ENCODE results near the gene TECTB. TPM values are rescaled to one million over a fixed set of nuclear protein-coding genes. Genes with fewer than 3 reads are reported as not detected.

TECTB gene
- total and polyA plus RNA-seq, 2 donors (not counting 1 experiment from before 2014, with no cell fraction given): not detected

GRCh38 chr10:112307358-112308124 is 24.3 kb downstream of the TECTB start:
- Histone ChIP-seq H3K9ac (ENCODE audit: insufficient read depth, low read length) (no peak overlapping the region), H3K27ac (ENCODE audit: insufficient read depth, low read length) (no peak overlapping the region), H3K9me3 (ENCODE audit: control insufficient read depth, insufficient read depth, low read depth, low read length) (no peaks in the 10 kb centered on the region), H4K20me1 (ENCODE audit: control insufficient read depth, extremely low read depth, insufficient read depth, low read length) (no peaks in the 10 kb centered on the region), H3K4me3 (replicated peaks in 1 of 4; ENCODE audit: control extremely low read depth in 1 of 4, insufficient read depth in 1 of 4, low read depth in 3 of 4, low read length in 4 of 4) (no peak overlapping the region), H3K79me2 (ENCODE audit: control insufficient read depth, insufficient read depth, low read length) (no peaks in the 10 kb centered on the region), H2AFZ (ENCODE audit: low read length) (no peak overlapping the region), H3K27me3 (ENCODE audit: control insufficient read depth, insufficient read depth, low read length) (no peaks in the 10 kb centered on the region), H3K4me2 (ENCODE audit: extremely low read depth, insufficient read depth, low read length) (no peak overlapping the region), H3K36me3 (ENCODE audit: control insufficient read depth, insufficient read depth, low read length) (no peaks in the 10 kb centered on the region), H3K4me1 (ENCODE audit: control insufficient read depth, extremely low read depth, insufficient read depth, low read length) (no peaks in the 10 kb centered on the region)
- TF ChIP-seq CTCF (conservative IDR thresholded peaks at IDR 0.05 in 1 of 2, IDR thresholded peaks at IDR 0.05 in 1 of 2; ENCODE audit: low read depth in 1 of 2, low read length in 2 of 2) (peak; percentile 71 to 88), EZH2 (IDR thresholded peaks at IDR 0.05; ENCODE audit: low read length, missing control alignments) (no peak)
- peak; percentile 14 to 26 for DNase-seq (ENCODE audit: low read depth in 2 of 2)

DNA sequence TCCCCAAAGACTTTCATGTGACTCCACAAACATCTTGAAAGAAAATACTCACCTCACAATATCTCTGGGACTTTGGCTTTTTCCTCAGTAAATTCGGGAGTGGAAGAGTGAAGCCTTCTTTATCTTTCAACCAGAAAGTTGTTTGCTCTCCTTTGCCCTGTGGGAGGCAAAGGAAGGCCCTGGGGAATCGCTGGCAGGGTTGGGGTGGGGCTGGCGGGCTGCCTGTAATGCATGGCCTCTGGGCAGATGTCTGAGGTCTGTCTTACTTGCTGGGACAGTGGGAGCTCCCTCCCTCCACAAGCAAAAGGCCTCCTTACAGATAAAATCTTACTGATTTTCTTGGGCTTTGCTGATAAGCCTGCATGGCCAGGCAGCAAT is 24.9 kb downstream of the TECTB start:
- H3K27ac ChIP-seq (ENCODE audit: insufficient read depth, low read length): no peak overlapping the region
- no peak overlapping the region for H3K4me2 ChIP-seq (ENCODE audit: extremely low read depth, insufficient read depth, low read length)
- H3K9ac ChIP-seq (ENCODE audit: insufficient read depth, low read length): no peak overlapping the region
- TF ChIP-seq EZH2 (IDR thresholded peaks at IDR 0.05; ENCODE audit: low read length, missing control alignments) (no peak), CTCF (conservative IDR thresholded peaks at IDR 0.05 in 1 of 2, IDR thresholded peaks at IDR 0.05 in 1 of 2; ENCODE audit: low read depth in 1 of 2, low read length in 2 of 2) (no peak)
- H3K79me2 ChIP-seq (ENCODE audit: control insufficient read depth, insufficient read depth, low read length): no peaks in the 10 kb centered on the region
- no peaks in the 10 kb centered on the region for H3K9me3 ChIP-seq (ENCODE audit: control insufficient read depth, insufficient read depth, low read depth, low read length)
- no peaks in the 10 kb centered on the region for H3K27me3 ChIP-seq (ENCODE audit: control insufficient read depth, insufficient read depth, low read length)
- no peak overlapping the region for H2AFZ ChIP-seq (ENCODE audit: low read length)
- no peak overlapping the region for H3K4me3 ChIP-seq (replicated peaks in 1 of 4; ENCODE audit: control extremely low read depth in 1 of 4, insufficient read depth in 1 of 4, low read depth in 3 of 4, low read length in 4 of 4)
- no peaks in the 10 kb centered on the region for H3K4me1 ChIP-seq (ENCODE audit: control insufficient read depth, extremely low read depth, insufficient read depth, low read length)
- no peak for DNase-seq (ENCODE audit: low read depth in 2 of 2)
- no peaks in the 10 kb centered on the region for H4K20me1 ChIP-seq (ENCODE audit: control insufficient read depth, extremely low read depth, insufficient read depth, low read length)
- no peaks in the 10 kb centered on the region for H3K36me3 ChIP-seq (ENCODE audit: control insufficient read depth, insufficient read depth, low read length)

GRCh38 chr10:112311481-112311880 is 28.3 kb downstream of the TECTB start:
- Histone ChIP-seq H3K27ac (ENCODE audit: insufficient read depth, low read length) (no peak overlapping the region), H3K27me3 (ENCODE audit: control insufficient read depth, insufficient read depth, low read length) (no peaks in the 10 kb centered on the region), H3K9ac (ENCODE audit: insufficient read depth, low read length) (no peak overlapping the region), H4K20me1 (ENCODE audit: control insufficient read depth, extremely low read depth, insufficient read depth, low read length) (no peaks in the 10 kb centered on the region), H3K36me3 (ENCODE audit: control insufficient read depth, insufficient read depth, low read length) (no peaks in the 10 kb centered on the region), H3K4me3 (replicated peaks in 1 of 4; ENCODE audit: control extremely low read depth in 1 of 4, insufficient read depth in 1 of 4, low read depth in 3 of 4, low read length in 4 of 4) (no peak overlapping the region), H3K9me3 (ENCODE audit: control insufficient read depth, insufficient read depth, low read depth, low read length) (no peaks in the 10 kb centered on the region), H3K4me1 (ENCODE audit: control insufficient read depth, extremely low read depth, insufficient read depth, low read length) (no peaks in the 10 kb centered on the region), H3K4me2 (ENCODE audit: extremely low read depth, insufficient read depth, low read length) (no peak overlapping the region), H2AFZ (ENCODE audit: low read length) (no peak overlapping the region), H3K79me2 (ENCODE audit: control insufficient read depth, insufficient read depth, low read length) (no peaks in the 10 kb centered on the region)
- no peak for TF ChIP-seq CTCF (conservative IDR thresholded peaks at IDR 0.05 in 1 of 2, IDR thresholded peaks at IDR 0.05 in 1 of 2; ENCODE audit: low read depth in 1 of 2, low read length in 2 of 2)
- no peak for TF ChIP-seq EZH2 (IDR thresholded peaks at IDR 0.05; ENCODE audit: low read length, missing control alignments)
- no peak for DNase-seq (ENCODE audit: low read depth in 2 of 2)
